Uterus (tissue), 2 donors: ENCODE results near the gene PRSS8.

Source experiments
- POLR2A ChIP-seq, 2 donors: fragments of 450-650 bp; IDR thresholded peaks; one replicate each; pipeline ENCODE4 v1.6.1; 2016; ENCODE audit warnings: antibody characterized with exemption in 2 of 2, mild to moderate bottlenecking in 1 of 2, moderate library complexity in 1 of 2
- TF ChIP-seq, protein P1 (sequence below), 4 experiments: fragments of 200-600 bp in 2 of 4; fragments of 450-650 bp in 2 of 4; sonication (generic) in 2 of 4; IDR thresholded peaks; one replicate each; pipeline ENCODE4 v1.5.1; 2016 to 2019; ENCODE audit warnings: antibody characterized with exemption in 4 of 4, mild to moderate bottlenecking in 2 of 4, moderate library complexity in 1 of 4

DNA sequence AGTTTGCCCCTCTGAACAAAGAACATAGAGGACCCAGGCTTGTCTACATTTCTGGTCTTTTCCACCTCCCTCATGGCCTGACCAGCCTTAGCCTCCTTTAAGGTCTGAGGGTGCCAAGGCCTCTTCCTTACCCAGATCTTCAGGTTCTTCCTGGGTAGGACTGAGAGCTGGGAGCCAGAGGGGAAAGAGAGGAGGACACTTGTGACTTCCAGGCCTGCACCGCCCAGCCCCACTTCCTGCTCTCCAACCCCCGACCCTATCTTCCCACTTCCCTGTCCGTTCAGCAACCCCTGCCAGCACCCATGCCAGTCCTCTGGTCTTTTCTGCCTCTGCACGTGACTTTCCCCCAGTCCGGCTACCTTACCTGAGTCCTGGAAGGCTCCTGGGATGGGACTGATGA is 13.8 kb upstream of the PRSS8 start:
- TF ChIP-seq, protein P1, sequence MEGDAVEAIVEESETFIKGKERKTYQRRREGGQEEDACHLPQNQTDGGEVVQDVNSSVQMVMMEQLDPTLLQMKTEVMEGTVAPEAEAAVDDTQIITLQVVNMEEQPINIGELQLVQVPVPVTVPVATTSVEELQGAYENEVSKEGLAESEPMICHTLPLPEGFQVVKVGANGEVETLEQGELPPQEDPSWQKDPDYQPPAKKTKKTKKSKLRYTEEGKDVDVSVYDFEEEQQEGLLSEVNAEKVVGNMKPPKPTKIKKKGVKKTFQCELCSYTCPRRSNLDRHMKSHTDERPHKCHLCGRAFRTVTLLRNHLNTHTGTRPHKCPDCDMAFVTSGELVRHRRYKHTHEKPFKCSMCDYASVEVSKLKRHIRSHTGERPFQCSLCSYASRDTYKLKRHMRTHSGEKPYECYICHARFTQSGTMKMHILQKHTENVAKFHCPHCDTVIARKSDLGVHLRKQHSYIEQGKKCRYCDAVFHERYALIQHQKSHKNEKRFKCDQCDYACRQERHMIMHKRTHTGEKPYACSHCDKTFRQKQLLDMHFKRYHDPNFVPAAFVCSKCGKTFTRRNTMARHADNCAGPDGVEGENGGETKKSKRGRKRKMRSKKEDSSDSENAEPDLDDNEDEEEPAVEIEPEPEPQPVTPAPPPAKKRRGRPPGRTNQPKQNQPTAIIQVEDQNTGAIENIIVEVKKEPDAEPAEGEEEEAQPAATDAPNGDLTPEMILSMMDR (IDR thresholded peaks at IDR 0.05) = no peak
- no peak for TF ChIP-seq POLR2A (IDR thresholded peaks at IDR 0.05)
